CD4-positive, alpha-beta T cell (primary cell): Measurements from ENCODE around the gene HMOX1. TPM values are rescaled to one million over a fixed set of nuclear protein-coding genes. Genes with fewer than 3 reads are reported as not detected.

Source experiments
- ATAC-seq: fragments of 200-7000 bp; cut with Tn5 transposase; one replicate; pipeline ENCODE4 v1.10.0; 2022; ENCODE audit warnings: mild to moderate bottlenecking; ENCODE audit not compliant: poor library complexity
- CTCF ChIA-PET: fragments of 350-600 bp; sonication (Branson Sonifier 250); formaldehyde crosslinking; loops from one replicate; lab custom pipeline; 2021; ENCODE audit warnings: antibody characterized with exemption, inconsistent platforms; lab: Charles Lee
- POLR2A ChIA-PET: fragments of 350-600 bp; sonication (Branson Sonifier 250); formaldehyde crosslinking; loops from one replicate; lab custom pipeline; 2021; ENCODE audit warnings: antibody characterized with exemption, inconsistent platforms; lab: Charles Lee
- DNase-seq, 14 experiments: peaks; one replicate each; pipeline ENCODE4 v3.0.0-alpha.2; 2013 to 2020; ENCODE audit warnings: mixed read lengths in 2 of 14
- H3K27ac ChIP-seq, 2 donors: one replicate each; pipeline versions ENCODE4 v1.5.1 to v1.7.0; 2013; ENCODE audit warnings: low read length in 2 of 2, low read depth in 1 of 2, mild to moderate bottlenecking in 1 of 2
- H3K27me3 ChIP-seq, 2 experiments: 1 replicate in 1 of 2; 2 replicates in 1 of 2; pipeline versions ENCODE4 v1.6.1 to v1.7.0; 2013; ENCODE audit warnings: low read length in 2 of 2, control low read depth in 1 of 2, mild to moderate bottlenecking in 1 of 2, moderate library complexity in 1 of 2; ENCODE audit not compliant: insufficient read depth in 2 of 2, control insufficient read depth in 1 of 2
- H3K36me3 ChIP-seq: one replicate; pipeline ENCODE4 v1.6.1; 2013; ENCODE audit warnings: low read length, control low read depth; ENCODE audit not compliant: insufficient read depth
- H3K4me1 ChIP-seq: one replicate; pipeline ENCODE4 v1.6.1; 2013; ENCODE audit warnings: low read length, control low read depth; ENCODE audit not compliant: insufficient read depth
- H3K4me3 ChIP-seq: one replicate; pipeline ENCODE4 v1.5.1; 2013; ENCODE audit warnings: mild to moderate bottlenecking, low read length, moderate library complexity
- H3K9me3 ChIP-seq, 2 experiments: 1 replicate in 1 of 2; 2 replicates in 1 of 2; pipeline versions ENCODE4 v1.6.1 to v1.7.0; 2013; ENCODE audit warnings: low read length in 2 of 2, mild to moderate bottlenecking in 2 of 2, control low read depth in 1 of 2, moderate library complexity in 1 of 2; ENCODE audit not compliant: control insufficient read depth in 1 of 2, insufficient read depth in 1 of 2
- H3K27ac Mint-ChIP-seq: one replicate; pipeline ENCODE4 v1.8.0; 2020; ENCODE audit warnings: mixed read lengths
- H3K27me3 Mint-ChIP-seq: one replicate; pipeline ENCODE4 v1.8.0; 2021; ENCODE audit warnings: mixed read lengths
- H3K36me3 Mint-ChIP-seq: one replicate; pipeline ENCODE4 v1.8.0; 2021; ENCODE audit warnings: low read depth, mixed read lengths
- H3K4me1 Mint-ChIP-seq: one replicate; pipeline ENCODE4 v1.8.0; 2021; ENCODE audit warnings: low read depth, mixed read lengths
- H3K4me3 Mint-ChIP-seq: one replicate; pipeline ENCODE4 v1.8.0; 2020; ENCODE audit warnings: mild to moderate bottlenecking, mixed read lengths
- H3K9me3 Mint-ChIP-seq: one replicate; pipeline ENCODE4 v1.8.0; 2020; ENCODE audit warnings: mixed read lengths
- CTCF ChIP-seq: fragments of 200-600 bp; IDR thresholded peaks from one replicate; pipeline ENCODE4 v1.8.0; 2022; ENCODE audit warnings: antibody characterized with exemption, mild to moderate bottlenecking
- intact Hi-C, 2 experiments: fragments of 100-400 bp; cut with DNase I in 1 of 2; cut with micrococcal nuclease in 1 of 2; formaldehyde crosslinking; loops; one replicate each; pipeline versions ENCODE4 v1.15.1 to v1.9.0; 2023 to 2025; cut with DNase I, micrococcal nuclease
- total RNA-seq, 174 experiments: library from RNA in 2 of 174; stranded (reverse) in 2 of 174; gene quantifications; one replicate each; pipeline ENCODE4 v1.2.3 and lab custom pipeline; 2021 to 2026

Gene HMOX1
- total RNA-seq, 2 experiments from 2014 or later, result 1.1 to 1.5 TPM

GRCh38 chr22:35418088-35418487 lies 37.2 kb downstream of the HMOX1 start:
- peaks cover 96% of the 10 kb centered on the region for H3K36me3 ChIP-seq
- Mint-ChIP-seq H3K9me3 (no peaks in the 10 kb centered on the region), H3K4me3 (no peak overlapping the region), H3K4me1 (no peaks in the 10 kb centered on the region), H3K27me3 (no peaks in the 10 kb centered on the region), H3K36me3 (peaks cover 90% of the 10 kb centered on the region), H3K27ac (no peak overlapping the region)
- H3K4me3 ChIP-seq, result no peak overlapping the region
- H3K9me3 ChIP-seq, result no peaks in the 10 kb centered on the region
- no peak for ATAC-seq
- no peak overlapping the region for H3K27ac ChIP-seq
- no peaks in the 10 kb centered on the region for H3K27me3 ChIP-seq
- ChIA-PET CTCF (no interaction called here), POLR2A (no interaction called here)
- no peaks in the 10 kb centered on the region for H3K4me1 ChIP-seq
- no peak for TF ChIP-seq CTCF
- intact Hi-C loops, result no loop called here
- no peak for DNase-seq

- CTCF ChIA-PET, result no interaction called here
- Histone ChIP-seq H3K36me3 (peaks cover 97% of the 10 kb centered on the region), H3K4me1 (no peaks in the 10 kb centered on the region), H3K4me3 (no peak overlapping the region), H3K27ac (no peak overlapping the region), H3K9me3 (no peaks in the 10 kb centered on the region), H3K27me3 (no peaks in the 10 kb centered on the region)
- Mint-ChIP-seq H3K4me3 (no peak overlapping the region), H3K4me1 (no peaks in the 10 kb centered on the region), H3K27me3 (no peaks in the 10 kb centered on the region), H3K36me3 (peaks cover 90% of the 10 kb centered on the region), H3K9me3 (no peaks in the 10 kb centered on the region), H3K27ac (no peak overlapping the region)
- intact Hi-C loops, result no loop called here
- ATAC-seq (no peak), DNase-seq (no peak)
- no peak for TF ChIP-seq CTCF
- POLR2A ChIA-PET, result no interaction called here
These were observed 37.8 kb downstream of the HMOX1 start for GRCh38 chr22:35418731-35419130.

- ChIA-PET POLR2A (no interaction called here), CTCF (interaction anchor here (2.3 kb wide), 1 partner anchor 11 kb away, joined by 6 read pairs; no protein-coding TSS in a partner anchor)
- ATAC-seq, result no peak
- no peak for DNase-seq
- no peaks in the 10 kb centered on the region for H3K27me3 Mint-ChIP-seq
- Histone ChIP-seq H3K27me3 (no peaks in the 10 kb centered on the region), H3K4me1 (no peaks in the 10 kb centered on the region), H3K27ac (no peak overlapping the region), H3K36me3 (peaks cover 97% of the 10 kb centered on the region), H3K4me3 (no peak overlapping the region), H3K9me3 (no peaks in the 10 kb centered on the region)
- no peak overlapping the region for H3K4me3 Mint-ChIP-seq
- H3K4me1 Mint-ChIP-seq, result no peaks in the 10 kb centered on the region
- H3K9me3 Mint-ChIP-seq, result no peaks in the 10 kb centered on the region
- no peak overlapping the region for H3K27ac Mint-ChIP-seq
- TF ChIP-seq CTCF, result no peak
- intact Hi-C loops, result no loop called here
- peaks cover 91% of the 10 kb centered on the region for H3K36me3 Mint-ChIP-seq
These were observed 38.9 kb downstream of the HMOX1 start for GRCh38 chr22:35419756-35420155.
